ENCODE results near the gene SUMF1.

SUMF1 gene

GRCh38 chr3:4497005-4497692 lies 30.1 kb upstream of the SUMF1 start:
- DNase-seq (ENCODE audit: low read depth), result no peak

DNA sequence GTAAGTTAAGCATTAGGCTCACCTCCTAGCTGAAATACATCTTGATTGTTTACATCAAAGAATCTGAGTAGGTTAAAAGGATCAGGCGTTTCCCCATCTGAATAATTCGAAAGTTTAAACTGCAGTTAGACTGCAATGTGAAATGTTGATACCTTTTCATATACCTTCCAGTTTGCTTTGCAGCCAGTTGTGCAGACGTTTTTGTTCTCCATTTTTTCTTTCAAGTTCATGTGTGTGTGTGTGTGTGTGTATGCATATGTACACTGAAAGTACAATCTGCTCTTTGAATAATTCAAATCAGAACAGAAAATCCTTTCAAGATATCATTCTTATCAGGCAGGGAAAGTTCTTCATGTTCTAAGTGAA lies 29.0 kb upstream of the SUMF1 start:
- no peak for DNase-seq (ENCODE audit: low read depth)

DNA sequence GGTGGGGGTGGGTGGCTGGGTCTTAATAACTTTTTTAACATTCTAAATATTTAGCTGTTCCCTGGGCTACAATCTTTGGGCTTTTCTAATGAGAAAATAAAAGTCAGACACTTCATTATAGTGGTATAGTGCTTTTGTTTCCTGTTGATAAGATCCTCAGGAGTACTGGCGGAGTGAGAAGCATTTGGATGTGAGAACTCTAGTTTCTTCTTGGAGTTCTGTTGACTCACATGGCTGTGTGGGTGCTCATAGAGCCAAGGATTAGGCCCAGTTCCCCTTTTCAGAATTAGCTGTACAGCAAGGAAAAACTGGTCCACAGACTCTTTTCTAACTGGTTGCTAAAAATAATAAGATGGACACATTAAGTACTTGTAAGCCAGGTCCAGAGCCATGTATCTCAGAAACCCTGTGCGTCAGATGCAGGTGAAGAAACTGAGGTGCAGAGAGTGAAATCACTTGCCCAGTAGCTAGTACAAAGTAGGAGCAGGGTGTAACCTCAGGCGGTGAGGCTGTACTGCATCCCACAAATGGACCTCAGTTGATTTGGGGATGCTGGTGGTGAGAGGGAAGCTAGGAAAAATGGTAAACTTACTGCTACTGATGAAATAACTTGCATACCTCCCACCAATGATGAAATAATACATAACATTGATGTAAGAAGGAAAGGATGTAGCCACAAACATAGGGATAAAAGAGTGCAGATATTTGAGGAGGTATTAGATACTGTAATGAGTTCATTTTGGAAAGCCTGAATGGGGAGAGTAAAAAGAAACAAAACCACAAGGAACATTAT lies 28.4 kb upstream of the SUMF1 start:
- no peak for DNase-seq (ENCODE audit: low read depth)

- no peak for DNase-seq (ENCODE audit: low read depth)
Observed at GRCh38 chr3:4494895-4495264, 27.8 kb upstream of the SUMF1 start.

DNA sequence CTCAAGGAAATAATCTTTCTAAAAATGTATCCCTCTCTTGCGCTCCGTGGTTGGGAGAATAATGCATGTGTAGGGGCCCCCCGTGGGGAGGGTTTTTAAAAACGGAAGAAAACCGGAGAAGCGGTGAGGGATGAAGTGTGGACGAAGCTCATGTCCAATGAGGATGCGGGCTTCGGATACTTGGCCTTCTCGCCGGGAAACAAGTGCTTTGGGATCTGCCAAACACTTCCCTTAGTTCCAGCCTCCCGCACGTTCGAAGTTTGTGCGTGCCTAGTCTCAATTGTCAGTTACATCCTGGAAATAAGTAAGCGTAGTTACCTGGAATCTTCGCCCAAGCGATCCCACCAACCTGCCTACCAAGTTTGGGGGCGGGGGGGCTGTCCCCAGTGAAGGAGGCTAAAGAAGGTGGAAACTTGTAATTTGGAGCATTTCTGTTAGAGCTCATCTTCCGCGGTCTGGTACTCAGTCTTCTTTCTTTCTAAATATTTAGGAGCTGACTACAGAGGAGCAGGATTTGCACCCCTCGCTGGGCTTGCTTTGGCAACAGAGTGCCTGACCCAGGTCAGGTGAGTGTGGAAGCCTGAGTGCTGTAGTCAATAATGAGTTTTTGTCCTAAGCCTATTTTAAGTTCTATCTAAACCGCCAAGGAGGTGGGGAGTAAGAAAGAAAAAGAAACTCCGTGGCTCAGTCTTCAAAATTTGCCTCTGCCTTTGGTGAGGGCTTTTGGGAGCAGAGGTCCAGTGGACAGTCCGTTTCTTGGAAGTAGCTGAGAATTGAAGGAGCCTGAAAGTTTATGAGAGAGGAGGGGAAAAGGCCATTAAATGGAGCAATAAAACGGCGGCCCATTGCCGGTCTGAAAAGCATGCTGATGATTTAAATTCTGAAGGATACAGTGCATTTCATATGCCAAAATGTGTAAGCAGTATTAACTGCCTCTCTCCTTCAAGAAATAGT lies 27.1 kb upstream of the SUMF1 start:
- no peak for DNase-seq (ENCODE audit: low read depth)

GRCh38 chr3:4493014-4493940 lies 26.2 kb upstream of the SUMF1 start, which contains the start of gene ITPR1:
Gene ITPR1 (plus strand): TSS chr3:4493348. CDS start chr3:4516492, 23,144 bp downstream.
- peak; percentile 90 for DNase-seq (ENCODE audit: low read depth)

GRCh38 chr3:4492208-4493013 lies 25.3 kb upstream of the SUMF1 start:
- DNase-seq (ENCODE audit: low read depth), result peak; percentile 10

- no peak for DNase-seq (ENCODE audit: low read depth)
Observed at GRCh38 chr3:4491855-4492207, 24.8 kb upstream of the SUMF1 start.

GRCh38 chr3:4478261-4478660 lies 11.2 kb upstream of the SUMF1 start:
- no peak for DNase-seq (ENCODE audit: low read depth)

DNA sequence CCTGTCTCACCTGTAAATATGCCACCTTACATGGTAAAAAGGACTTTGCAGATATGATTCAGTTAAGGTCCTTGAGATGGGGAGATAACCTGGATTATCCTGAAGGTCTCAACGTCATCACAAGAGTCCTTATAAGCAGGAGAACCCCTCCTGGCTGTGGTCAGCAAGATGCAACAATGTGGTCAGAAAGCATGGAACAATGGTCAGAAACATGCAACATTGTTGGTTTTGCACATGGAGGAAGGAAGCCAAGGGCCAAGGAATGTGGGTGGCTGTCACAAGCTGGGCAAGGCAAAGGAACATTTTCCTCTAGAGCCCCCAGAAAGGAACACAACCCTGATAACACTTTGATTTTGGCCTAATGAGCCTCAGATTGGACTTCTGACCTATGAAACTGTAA lies 9.4 kb upstream of the SUMF1 start:
- no peak for DNase-seq (ENCODE audit: low read depth)

GRCh38 chr3:4475804-4476203 lies 8.7 kb upstream of the SUMF1 start:
- DNase-seq (ENCODE audit: low read depth), result no peak

DNA sequence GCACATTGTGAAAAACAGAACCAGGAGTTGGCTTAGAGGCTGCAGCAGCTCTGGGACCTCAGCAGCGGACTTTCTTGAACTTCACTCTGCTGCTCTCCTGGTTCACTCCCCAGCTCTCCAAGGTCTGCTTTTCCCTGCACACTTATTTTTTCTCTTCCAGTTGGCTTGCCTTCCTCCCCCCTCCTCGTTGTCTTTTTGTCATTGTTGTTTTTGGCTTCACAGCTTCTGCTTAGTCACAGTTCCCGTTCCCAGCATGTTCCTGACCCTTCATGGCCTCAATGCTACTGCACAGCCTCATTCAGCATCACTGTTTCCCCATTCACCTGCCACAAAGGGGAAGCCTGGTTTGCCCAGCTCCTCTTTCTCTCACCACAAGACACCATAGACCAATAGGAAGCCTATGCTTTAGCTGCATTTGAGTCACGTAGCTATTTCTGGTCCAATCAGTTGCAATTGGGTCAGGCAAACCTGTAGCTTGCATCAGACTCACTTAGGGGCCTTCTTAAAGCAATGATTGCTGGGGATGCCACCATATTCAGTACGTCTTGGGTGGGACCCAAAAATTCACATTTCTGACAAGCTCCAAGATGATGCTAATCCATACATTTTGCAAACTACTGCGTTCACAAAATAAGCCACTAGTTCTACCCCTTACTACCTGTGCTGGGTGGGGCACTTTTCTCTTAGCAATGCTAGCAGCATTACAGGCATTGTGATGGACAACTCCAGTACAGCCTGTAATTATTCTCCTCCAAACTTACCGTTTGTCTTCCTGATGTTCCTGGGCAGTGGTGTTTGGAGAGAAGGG lies 7.8 kb upstream of the SUMF1 start:
- DNase-seq (ENCODE audit: low read depth), result no peak

DNA sequence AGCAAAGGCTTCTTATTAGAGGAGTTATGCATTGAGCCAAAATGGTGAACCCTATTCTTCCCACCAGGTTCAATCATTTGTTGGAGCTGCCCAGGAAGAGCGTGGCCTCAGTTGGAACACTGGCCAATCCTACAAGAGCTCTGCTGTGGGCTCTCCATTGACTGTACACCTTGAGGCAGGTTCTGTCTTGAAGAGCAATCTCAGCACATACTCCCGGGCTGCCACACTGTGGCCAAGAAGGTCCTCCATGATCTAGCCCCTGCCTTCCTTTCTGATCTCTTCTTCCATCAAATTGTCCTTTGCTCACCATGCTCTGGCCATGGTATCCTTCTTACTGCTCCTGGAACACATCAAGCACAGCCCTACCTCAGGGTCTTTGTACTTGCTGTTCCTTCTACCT lies 5.7 kb upstream of the SUMF1 start:
- DNase-seq (ENCODE audit: low read depth), result no peak

- DNase-seq (ENCODE audit: low read depth), result no peak
Observed at GRCh38 chr3:4472312-4472711, 5.2 kb upstream of the SUMF1 start.

DNA sequence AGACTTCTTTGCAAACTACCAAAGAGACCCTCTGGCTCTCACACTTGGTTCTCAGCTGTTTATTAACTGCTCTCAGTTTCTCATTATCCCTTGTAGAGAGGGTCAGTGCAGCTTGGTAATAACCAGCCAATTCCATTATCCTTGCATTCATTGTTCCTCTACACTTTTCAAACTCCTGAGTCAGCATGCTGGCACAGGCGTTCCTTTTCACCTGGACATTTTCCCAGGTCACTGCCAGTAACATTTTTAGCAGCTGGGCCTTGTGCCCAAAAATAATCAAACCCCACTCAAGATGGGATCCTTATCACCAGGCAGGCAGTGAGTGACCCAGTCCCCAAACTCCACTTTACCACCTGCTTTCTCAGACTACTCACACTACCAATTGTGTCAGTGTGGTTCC lies 4.8 kb upstream of the SUMF1 start:
- no peak for DNase-seq (ENCODE audit: low read depth)

DNA sequence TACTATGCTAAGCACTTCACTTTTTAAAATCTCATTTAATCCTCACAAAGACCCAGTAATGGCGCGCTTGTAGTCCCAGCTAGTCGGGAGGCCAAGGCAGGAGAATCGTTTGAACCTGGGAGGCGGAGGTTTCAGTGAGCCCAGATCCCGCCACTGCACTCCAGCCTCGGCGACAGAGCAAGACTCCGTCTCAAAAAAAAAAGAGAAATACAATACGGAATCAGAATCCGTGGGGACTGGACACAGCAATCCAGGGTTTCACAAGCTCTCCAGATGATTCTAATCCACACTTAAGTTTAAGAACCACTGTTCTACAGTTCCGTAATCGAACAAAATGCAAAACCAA lies 426 bp upstream of the SUMF1 start:
- DNase-seq (ENCODE audit: low read depth), result no peak

DNA sequence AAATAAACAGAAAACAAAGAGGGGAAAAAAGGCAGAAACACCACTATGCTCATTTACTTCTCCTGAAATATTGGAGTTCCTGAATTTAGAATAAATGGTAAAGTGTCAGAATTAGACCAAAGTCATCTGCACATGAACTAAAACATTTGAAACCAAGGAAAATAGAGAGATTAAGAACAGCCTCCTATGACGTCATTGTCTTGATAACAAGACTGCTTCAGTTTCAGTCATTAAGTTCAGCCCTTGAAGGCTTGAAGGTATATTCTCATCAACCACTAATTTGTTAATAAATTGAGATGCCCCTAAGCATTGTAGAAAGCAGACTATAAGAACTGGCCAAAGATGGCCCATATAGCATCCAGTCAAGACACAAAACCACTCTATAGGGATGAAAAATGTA lies 2.5 kb downstream of the SUMF1 start:
- no peak for DNase-seq (ENCODE audit: low read depth)

DNA sequence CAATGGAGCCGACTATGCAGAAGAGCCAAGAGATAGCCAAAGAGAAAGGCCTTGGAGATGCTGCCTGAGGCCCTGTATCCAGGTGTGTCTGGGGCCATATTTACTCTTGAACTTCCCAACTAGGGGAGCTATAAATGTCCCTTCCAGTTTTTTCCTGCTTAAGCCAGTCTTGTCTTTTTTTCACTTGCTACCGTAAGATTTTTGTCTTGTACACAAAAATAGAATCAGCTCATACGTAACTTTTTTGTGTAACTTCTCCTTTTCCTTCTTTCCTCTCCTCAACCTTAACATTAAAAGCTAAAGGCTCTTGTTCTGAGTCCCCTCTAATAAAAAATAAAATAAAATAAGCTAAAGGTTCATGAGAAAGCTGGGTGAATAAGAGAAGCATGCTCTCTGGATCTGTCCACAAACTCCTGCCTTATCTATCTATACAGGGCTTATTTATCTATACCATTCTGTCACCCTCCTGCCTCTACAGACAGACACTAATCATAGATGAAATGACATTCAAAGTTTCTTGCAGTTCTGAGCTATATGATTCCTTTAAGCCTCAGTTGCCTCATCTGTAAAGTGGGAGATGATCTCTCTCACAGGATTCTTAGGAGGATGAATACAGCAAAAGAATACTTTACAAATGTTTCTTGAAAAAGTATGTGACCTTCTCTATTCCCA lies 4.6 kb downstream of the SUMF1 start:
- no peak for DNase-seq (ENCODE audit: low read depth)

DNA sequence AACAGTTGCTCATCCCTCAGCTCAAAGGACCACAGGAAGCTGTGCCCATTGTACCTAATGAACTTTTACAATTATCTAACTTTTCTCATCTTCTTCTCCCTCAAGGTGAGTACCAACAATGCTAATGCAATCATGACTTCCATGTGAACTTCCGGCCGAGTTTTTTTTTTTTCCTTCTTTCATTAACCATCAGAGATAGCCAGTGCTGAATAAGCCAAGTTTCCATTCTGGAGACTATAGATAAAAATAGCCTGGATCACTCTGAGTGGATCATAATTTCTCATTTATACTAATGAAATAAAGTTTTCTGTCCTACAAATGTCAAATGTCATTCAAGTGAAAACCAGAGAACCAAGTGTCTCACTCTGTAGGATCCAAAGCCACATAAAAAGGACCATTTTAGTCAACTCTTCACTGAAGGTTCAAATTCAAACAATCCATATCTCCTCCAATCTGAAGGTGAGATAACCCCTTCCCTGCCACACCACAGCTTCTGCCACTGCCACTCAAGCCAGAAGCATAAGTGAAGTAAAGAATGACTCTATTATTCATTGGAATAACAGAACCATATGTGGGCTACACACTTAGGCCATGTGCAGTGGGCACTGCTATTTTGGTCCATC lies 5.5 kb downstream of the SUMF1 start:
- no peak for DNase-seq (ENCODE audit: low read depth)
